H1 (cell line): ENCODE measurements around the gene MEFV.
"Not testable (repeated sequence)": the region's sequence is repeated elsewhere in the genome, so short reads cannot be mapped to it uniquely, and the experiment has no call there.

Source experiments
- EZH2 ChIP-seq: fragments of 200-600 bp; sonication (generic); IDR thresholded peaks from 2 replicates; pipeline ENCODE4 v1.7.1; 2012; ENCODE audit warnings: low read depth, mild to moderate bottlenecking, moderate library complexity, low read length, inconsistent platforms; ENCODE audit not compliant: severe bottlenecking
- GTF2F1 ChIP-seq: IDR thresholded peaks from 2 replicates; pipeline ENCODE4 v1.6.1; 2012; ENCODE audit warnings: low read depth, low read length, improper control_type of control experiment, borderline replicate concordance
- POLR2A ChIP-seq, 2 experiments: IDR thresholded peaks; 1 replicate in 1 of 2; 2 replicates in 1 of 2; pipeline ENCODE4 v1.6.1; 2011; ENCODE audit warnings: low read depth in 2 of 2, low read length in 2 of 2, mild to moderate bottlenecking in 2 of 2; ENCODE audit errors: control extremely low read depth in 1 of 2
- SP1 ChIP-seq: IDR thresholded peaks from 2 replicates; pipeline ENCODE4 v1.6.1; 2011; ENCODE audit warnings: low read depth, low read length
- TEAD4 ChIP-seq: IDR thresholded peaks from 2 replicates; pipeline ENCODE4 v1.6.1; 2012; ENCODE audit warnings: low read depth, low read length, inconsistent platforms, mixed read lengths
- TF ChIP-seq, protein P1 (sequence below), 3 experiments: IDR thresholded peaks; 1 replicate in 2 of 3; 2 replicates in 1 of 3; pipeline versions ENCODE4 v1.5.1 to v1.6.1; 2011; ENCODE audit warnings: low read length in 3 of 3, mild to moderate bottlenecking in 3 of 3, inconsistent platforms in 2 of 3, low read depth in 1 of 3, moderate library complexity in 1 of 3; ENCODE audit not compliant: insufficient read depth in 1 of 3; ENCODE audit errors: control extremely low read depth in 1 of 3

DNA sequence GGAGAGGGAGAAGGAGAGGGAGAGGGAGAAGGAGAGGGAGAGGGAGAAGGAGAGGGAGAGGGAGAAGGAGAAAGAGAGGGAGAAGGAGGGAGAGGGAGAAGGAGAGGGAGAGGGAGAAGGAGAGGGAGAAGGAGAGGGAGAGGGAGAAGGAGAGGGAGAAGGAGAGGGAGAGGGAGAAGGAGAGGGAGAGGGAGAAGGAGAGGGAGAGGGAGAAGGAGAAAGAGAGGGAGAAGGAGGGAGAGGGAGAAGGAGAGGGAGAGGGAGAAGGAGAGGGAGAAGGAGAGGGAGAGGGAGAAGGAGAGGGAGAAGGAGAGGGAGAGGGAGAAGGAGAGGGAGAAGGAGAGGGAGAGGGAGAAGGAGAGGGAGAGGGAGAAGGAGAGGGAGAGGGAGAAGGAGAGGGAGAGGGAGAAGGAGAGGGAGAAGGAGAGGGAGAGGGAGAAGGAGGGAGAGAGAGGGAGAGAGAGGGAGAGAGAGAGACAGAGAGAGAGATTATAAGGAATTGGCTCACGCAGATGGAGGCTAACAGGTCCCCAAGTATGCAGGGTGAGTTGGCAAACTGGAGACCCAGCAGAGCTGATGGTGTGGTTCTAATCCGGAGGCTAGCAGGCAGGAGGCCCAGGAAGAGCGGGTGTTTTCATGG lies 58.6 kb downstream of the MEFV start:
- not testable (repeated sequence) for TF ChIP-seq POLR2A (IDR thresholded peaks at IDR 0.05; ENCODE audit: control extremely low read depth in 1 of 2, low read depth in 2 of 2, low read length in 2 of 2); TEAD4; EZH2; GTF2F1; SP1
- TF ChIP-seq, protein P1, sequence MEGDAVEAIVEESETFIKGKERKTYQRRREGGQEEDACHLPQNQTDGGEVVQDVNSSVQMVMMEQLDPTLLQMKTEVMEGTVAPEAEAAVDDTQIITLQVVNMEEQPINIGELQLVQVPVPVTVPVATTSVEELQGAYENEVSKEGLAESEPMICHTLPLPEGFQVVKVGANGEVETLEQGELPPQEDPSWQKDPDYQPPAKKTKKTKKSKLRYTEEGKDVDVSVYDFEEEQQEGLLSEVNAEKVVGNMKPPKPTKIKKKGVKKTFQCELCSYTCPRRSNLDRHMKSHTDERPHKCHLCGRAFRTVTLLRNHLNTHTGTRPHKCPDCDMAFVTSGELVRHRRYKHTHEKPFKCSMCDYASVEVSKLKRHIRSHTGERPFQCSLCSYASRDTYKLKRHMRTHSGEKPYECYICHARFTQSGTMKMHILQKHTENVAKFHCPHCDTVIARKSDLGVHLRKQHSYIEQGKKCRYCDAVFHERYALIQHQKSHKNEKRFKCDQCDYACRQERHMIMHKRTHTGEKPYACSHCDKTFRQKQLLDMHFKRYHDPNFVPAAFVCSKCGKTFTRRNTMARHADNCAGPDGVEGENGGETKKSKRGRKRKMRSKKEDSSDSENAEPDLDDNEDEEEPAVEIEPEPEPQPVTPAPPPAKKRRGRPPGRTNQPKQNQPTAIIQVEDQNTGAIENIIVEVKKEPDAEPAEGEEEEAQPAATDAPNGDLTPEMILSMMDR (IDR thresholded peaks at IDR 0.05; ENCODE audit: control extremely low read depth in 1 of 3, insufficient read depth in 1 of 3, low read depth in 1 of 3, low read length in 3 of 3), result not testable (repeated sequence)
